Smooth muscle cell (in vitro differentiated cells): Measurements from ENCODE around the gene MRPL51. TPM values are rescaled to one million over a fixed set of nuclear protein-coding genes. Genes with fewer than 3 reads are reported as not detected.
A peak's percentile ranks its signal among the peaks of the same experiment; 100 is the strongest.

Experiments
- DNase-seq: peaks from one replicate; lab custom pipeline; 2025; ENCODE audit not compliant: unreplicated experiment; lab: John Stamatoyannopoulos, UW
- H2AFZ ChIP-seq: fragments of 200-600 bp; sonication (generic); 2 replicates; pipeline ENCODE4 v1.6.0; 2016; ENCODE audit warnings: antibody characterized with exemption, low read depth, mild to moderate bottlenecking
- H3F3A ChIP-seq: fragments of 200-600 bp; sonication (generic); 2 replicates; pipeline ENCODE4 v1.6.0; 2017; ENCODE audit warnings: antibody characterized with exemption, low read depth
- H3K27ac ChIP-seq: fragments of 200-600 bp; sonication (generic); 2 replicates; pipeline ENCODE4 v1.5.1; 2016; ENCODE audit warnings: low read depth, mild to moderate bottlenecking
- H3K27me3 ChIP-seq: fragments of 200-600 bp; sonication (generic); 2 replicates; pipeline ENCODE4 v1.6.1; 2016; ENCODE audit warnings: low read depth, mild to moderate bottlenecking
- H3K36me3 ChIP-seq: fragments of 200-600 bp; sonication (generic); 2 replicates; pipeline ENCODE4 v1.5.1; 2016; ENCODE audit warnings: low read depth
- H3K4me1 ChIP-seq: fragments of 200-600 bp; sonication (generic); 2 replicates; pipeline ENCODE4 v1.5.1; 2016; ENCODE audit warnings: low read depth
- H3K4me2 ChIP-seq: fragments of 200-600 bp; sonication (generic); 2 replicates; pipeline ENCODE4 v1.6.0; 2016; ENCODE audit warnings: mild to moderate bottlenecking
- H3K4me3 ChIP-seq: fragments of 200-600 bp; sonication (generic); 2 replicates; pipeline ENCODE4 v1.5.1; 2016; ENCODE audit warnings: mild to moderate bottlenecking
- H3K79me2 ChIP-seq: fragments of 200-600 bp; sonication (generic); 2 replicates; pipeline ENCODE4 v1.6.0; 2016; ENCODE audit warnings: low read depth, mild to moderate bottlenecking
- H3K9ac ChIP-seq: fragments of 200-600 bp; sonication (generic); 2 replicates; pipeline ENCODE4 v1.6.0; 2016; ENCODE audit warnings: low read depth
- H3K9me3 ChIP-seq: fragments of 200-600 bp; sonication (generic); replicated peaks from 2 replicates; pipeline ENCODE4 v1.5.1; 2016; ENCODE audit warnings: low read depth
- H4K20me1 ChIP-seq: fragments of 200-600 bp; sonication (generic); 2 replicates; pipeline ENCODE4 v1.6.0; 2016; ENCODE audit warnings: low read depth
- CTCF ChIP-seq: fragments of 200-600 bp; sonication (generic); IDR thresholded peaks from 2 replicates; pipeline ENCODE4 v1.5.1; 2017; ENCODE audit warnings: borderline replicate concordance, mild to moderate bottlenecking, antibody characterized with exemption; ENCODE audit not compliant: insufficient read depth, poor library complexity, severe bottlenecking
- WGBS: methylation state at CpG from one replicate; pipeline ENCODE4 v1.1.7; 2016; ENCODE audit warnings: low lambda C conversion rate; 5-methylcytosine and 5-hydroxymethylcytosine counted together
- polyA plus RNA-seq: library from polyadenylated mRNA; unstranded; fragments of >200 nt; fragmentation: Nextera tagmentation; extraction: Ambion mirVana; gene quantifications from 2 replicates; pipeline ENCODE4 v1.2.1, GENCODE V29; 2016
- total RNA-seq: library from RNA; depleted of rRNA; stranded (reverse); fragments of >200 nt; gene quantifications from 2 replicates; pipeline ENCODE4 v1.2.3, GENCODE V29; 2014

The MRPL51 gene
- total and polyA plus RNA-seq, 2 experiments from 2014 or later: 126 to 364 TPM

- no peaks in the 10 kb centered on the region for H3K27me3 ChIP-seq
- peaks cover 14% of the 10 kb centered on the region for H4K20me1 ChIP-seq
- peaks cover 22% of the 10 kb centered on the region for H3K79me2 ChIP-seq
- H3F3A ChIP-seq: peaks cover 3% of the 10 kb centered on the region
- no peak overlapping the region for H3K9ac ChIP-seq
- TF ChIP-seq CTCF: no peak
- H3K4me2 ChIP-seq: no peak overlapping the region
- no peak overlapping the region for H2AFZ ChIP-seq
- H3K4me1 ChIP-seq: peaks cover 9% of the 10 kb centered on the region
- H3K9me3 ChIP-seq: no peaks in the 10 kb centered on the region
- no peak for DNase-seq
- H3K27ac ChIP-seq: no peak overlapping the region
- no peaks in the 10 kb centered on the region for H3K36me3 ChIP-seq
- WGBS: 94% methylated on average over 5 of the region's 5 CpGs
- H3K4me3 ChIP-seq: no peak overlapping the region
Measured at GRCh38 chr12:6466184-6466573, 26.9 kb downstream of the MRPL51 start.

GRCh38 chr12:6465467-6466183 is 27.4 kb downstream of the MRPL51 start:
- Histone ChIP-seq H3K9me3 (no peaks in the 10 kb centered on the region), H3K4me2 (no peak overlapping the region), H3K79me2 (peaks cover 22% of the 10 kb centered on the region), H3K27ac (no peak overlapping the region), H4K20me1 (peaks cover 14% of the 10 kb centered on the region), H3K36me3 (no peaks in the 10 kb centered on the region), H2AFZ (no peak overlapping the region), H3K27me3 (no peaks in the 10 kb centered on the region), H3K9ac (no peak overlapping the region), H3K4me3 (no peak overlapping the region), H3F3A (no peaks in the 10 kb centered on the region), H3K4me1 (peaks cover 7% of the 10 kb centered on the region)
- 64% methylated on average over 6 of the region's 6 CpGs for WGBS
- no peak for DNase-seq
- peak; percentile 76 for TF ChIP-seq CTCF

GRCh38 chr12:6464531-6464930 is 28.5 kb downstream of the MRPL51 start:
- H3K36me3 ChIP-seq: no peaks in the 10 kb centered on the region
- 98% methylated on average over 7 of the region's 8 CpGs for WGBS
- TF ChIP-seq CTCF: no peak

GRCh38 chr12:6463858-6464257 is 29.2 kb downstream of the MRPL51 start:
- Histone ChIP-seq H3K9me3 (no peaks in the 10 kb centered on the region), H3K79me2 (peaks cover 9% of the 10 kb centered on the region), H3K27ac (no peak overlapping the region), H3K4me3 (no peak overlapping the region), H3K36me3 (no peaks in the 10 kb centered on the region), H3K4me2 (no peak overlapping the region), H3K4me1 (no peaks in the 10 kb centered on the region), H4K20me1 (peaks cover 9% of the 10 kb centered on the region), H3F3A (no peaks in the 10 kb centered on the region), H3K9ac (no peak overlapping the region), H3K27me3 (no peaks in the 10 kb centered on the region), H2AFZ (no peak overlapping the region)
- WGBS: 96% methylated on average over 6 of the region's 6 CpGs
- no peak for TF ChIP-seq CTCF
- no peak for DNase-seq

More at GRCh38 chr12:6464531-6464930, 28.5 kb downstream of the MRPL51 start:
- H3K9me3 ChIP-seq: no peaks in the 10 kb centered on the region
- no peaks in the 10 kb centered on the region for H3F3A ChIP-seq
- H3K79me2 ChIP-seq: peaks cover 16% of the 10 kb centered on the region
- H3K27ac ChIP-seq: no peak overlapping the region
- no peak for DNase-seq
- no peak overlapping the region for H3K4me2 ChIP-seq
- no peak overlapping the region for H3K9ac ChIP-seq
- no peak overlapping the region for H3K4me3 ChIP-seq
- peaks cover 14% of the 10 kb centered on the region for H4K20me1 ChIP-seq
- peaks cover 3% of the 10 kb centered on the region for H3K4me1 ChIP-seq
- H2AFZ ChIP-seq: no peak overlapping the region
- H3K27me3 ChIP-seq: no peaks in the 10 kb centered on the region
